ENCODE results near the gene UACA.

The UACA gene

GRCh38 chr15:70712271-70712670 lies 51.1 kb downstream of the UACA start:
- no peak for DNase-seq (ENCODE audit: extremely low spot score)
- ChIA-PET POLR2A (no interaction called here), CTCF (interaction anchor here (1.3 to 3.8 kb wide), 2 partner anchors 11 to 14 kb away, joined by 3 to 28 read pairs; no protein-coding TSS in a partner anchor)
- TF ChIP-seq, protein P1, sequence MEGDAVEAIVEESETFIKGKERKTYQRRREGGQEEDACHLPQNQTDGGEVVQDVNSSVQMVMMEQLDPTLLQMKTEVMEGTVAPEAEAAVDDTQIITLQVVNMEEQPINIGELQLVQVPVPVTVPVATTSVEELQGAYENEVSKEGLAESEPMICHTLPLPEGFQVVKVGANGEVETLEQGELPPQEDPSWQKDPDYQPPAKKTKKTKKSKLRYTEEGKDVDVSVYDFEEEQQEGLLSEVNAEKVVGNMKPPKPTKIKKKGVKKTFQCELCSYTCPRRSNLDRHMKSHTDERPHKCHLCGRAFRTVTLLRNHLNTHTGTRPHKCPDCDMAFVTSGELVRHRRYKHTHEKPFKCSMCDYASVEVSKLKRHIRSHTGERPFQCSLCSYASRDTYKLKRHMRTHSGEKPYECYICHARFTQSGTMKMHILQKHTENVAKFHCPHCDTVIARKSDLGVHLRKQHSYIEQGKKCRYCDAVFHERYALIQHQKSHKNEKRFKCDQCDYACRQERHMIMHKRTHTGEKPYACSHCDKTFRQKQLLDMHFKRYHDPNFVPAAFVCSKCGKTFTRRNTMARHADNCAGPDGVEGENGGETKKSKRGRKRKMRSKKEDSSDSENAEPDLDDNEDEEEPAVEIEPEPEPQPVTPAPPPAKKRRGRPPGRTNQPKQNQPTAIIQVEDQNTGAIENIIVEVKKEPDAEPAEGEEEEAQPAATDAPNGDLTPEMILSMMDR (IDR thresholded peaks at IDR 0.05; ENCODE audit: control extremely low read depth, extremely low read depth, low read depth, missing control alignments): no peak

- DNase-seq (ENCODE audit: extremely low spot score): no peak
- TF ChIP-seq, protein P1 (IDR thresholded peaks at IDR 0.05; ENCODE audit: control extremely low read depth, extremely low read depth, low read depth, missing control alignments): no peak
- POLR2A ChIA-PET: no interaction called here
- CTCF ChIA-PET: interaction anchor here (1.6 kb wide), 1 partner anchor 12 kb away, joined by 5 read pairs; no protein-coding TSS in a partner anchor
Measured at GRCh38 chr15:70710714-70711113, 52.6 kb downstream of the UACA start.

DNA sequence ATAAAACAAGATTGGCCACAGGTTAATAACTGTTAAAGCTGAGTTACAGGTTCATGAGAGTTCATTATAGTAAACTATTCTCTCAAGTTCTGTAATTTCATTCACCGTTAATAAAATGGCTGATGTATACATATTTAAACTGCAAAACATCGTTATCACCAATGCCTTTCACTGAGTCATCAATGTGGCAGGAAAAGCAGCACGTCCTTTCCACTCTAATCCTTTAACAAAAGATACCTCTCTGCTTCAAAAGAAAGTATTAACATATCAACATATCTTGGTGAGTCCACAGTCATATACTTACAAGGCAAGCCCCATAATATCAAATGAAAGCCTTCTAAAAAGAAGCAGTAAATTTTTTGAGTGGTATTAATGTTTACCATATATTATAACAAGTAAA lies 54.5 kb downstream of the UACA start:
- TF ChIP-seq, protein P1 (IDR thresholded peaks at IDR 0.05; ENCODE audit: control extremely low read depth, extremely low read depth, low read depth, missing control alignments): no peak
- POLR2A ChIA-PET: no interaction called here
- no peak for DNase-seq (ENCODE audit: extremely low spot score)
- CTCF ChIA-PET: interaction anchor here (1.3 kb wide), 1 partner anchor 15 kb away, joined by 7 read pairs; no protein-coding TSS in a partner anchor

GRCh38 chr15:70707686-70708300 lies 55.6 kb downstream of the UACA start:
- ChIA-PET CTCF (interaction anchor here (1.3 kb wide), 1 partner anchor 16 kb away, joined by 7 read pairs; no protein-coding TSS in a partner anchor), POLR2A (no interaction called here)
- TF ChIP-seq, protein P1 (IDR thresholded peaks at IDR 0.05; ENCODE audit: control extremely low read depth, extremely low read depth, low read depth, missing control alignments): no peak
- DNase-seq (ENCODE audit: extremely low spot score): no peak

DNA sequence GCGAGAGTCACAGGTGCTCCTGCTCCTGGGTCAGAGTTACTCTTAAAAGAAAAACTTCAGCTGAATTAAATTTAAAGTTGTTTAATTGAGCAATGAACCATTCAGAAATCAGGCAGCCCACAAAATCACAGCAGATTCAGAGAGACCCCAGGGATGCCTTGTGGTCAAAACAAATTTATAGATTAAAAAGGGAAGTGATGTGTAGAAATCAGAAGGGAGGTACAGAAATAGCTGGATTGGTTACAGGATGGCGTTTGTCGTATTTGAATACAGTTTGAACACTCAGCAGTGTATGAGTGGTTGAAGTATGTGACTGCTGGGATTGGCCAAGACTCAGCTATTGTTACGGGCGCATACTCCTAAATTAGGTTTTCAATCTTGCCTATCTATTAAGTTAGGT lies 58.6 kb downstream of the UACA start:
- POLR2A ChIA-PET: no interaction called here
- no peak for DNase-seq (ENCODE audit: extremely low spot score)
- TF ChIP-seq, protein P1 (IDR thresholded peaks at IDR 0.05; ENCODE audit: control extremely low read depth, extremely low read depth, low read depth, missing control alignments): no peak
- CTCF ChIA-PET: interaction anchor here (0.8 to 2.6 kb wide), 2 partner anchors 11 to 18 kb away, joined by 3 to 7 read pairs; no protein-coding TSS in a partner anchor

DNA sequence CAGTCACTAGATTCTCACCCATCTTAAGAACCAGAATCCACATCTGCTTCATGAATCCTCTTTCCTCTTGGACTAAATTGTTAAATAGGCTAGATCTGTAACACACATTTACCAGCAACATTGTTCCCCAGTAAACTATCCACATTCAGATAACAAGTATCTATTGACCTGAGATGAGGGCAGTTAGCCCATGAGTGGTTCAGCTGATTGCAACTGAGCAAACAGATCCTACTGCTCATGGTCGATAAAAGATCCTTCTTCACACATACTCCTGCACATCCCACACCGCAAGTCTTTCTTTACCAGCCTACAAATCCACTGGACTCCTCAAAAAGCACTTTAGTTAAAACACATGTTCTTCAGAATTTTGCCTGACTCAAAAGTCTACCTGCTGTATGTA lies 59.2 kb downstream of the UACA start:
- TF ChIP-seq, protein P1 (IDR thresholded peaks at IDR 0.05; ENCODE audit: control extremely low read depth, extremely low read depth, low read depth, missing control alignments): no peak
- no peak for DNase-seq (ENCODE audit: extremely low spot score)
- ChIA-PET CTCF (interaction anchor here (0.9 to 2.6 kb wide), 3 partner anchors 10 to 19 kb away, joined by 3 to 8 read pairs (median 7); no protein-coding TSS in a partner anchor), POLR2A (no interaction called here)

Data from GM10248 (cell line).